ENCODE results near the gene VAC14.

- TF ChIP-seq TAF1 (IDR thresholded peaks at IDR 0.05; ENCODE audit: low read depth, low read length), result no peak
- TF ChIP-seq JUND (IDR thresholded peaks at IDR 0.05; ENCODE audit: low read length), result no peak
These were observed 34.8 kb downstream of the VAC14 start for GRCh38 chr16:70766176-70766575.
